Measurements from ENCODE around the gene PDCD1.

GRCh38 chr2:241812730-241813643, 45.7 kb downstream of the PDCD1 start:
- no peak for TF ChIP-seq FOXM1 (IDR thresholded peaks at IDR 0.05; ENCODE audit: borderline replicate concordance)
- TF ChIP-seq BHLHE40 (IDR thresholded peaks at IDR 0.05; ENCODE audit: borderline replicate concordance), result no peak
- TF ChIP-seq L3MBTL2 (conservative IDR thresholded peaks at IDR 0.05), result no peak
- TF ChIP-seq ELF4 (IDR thresholded peaks at IDR 0.05), result no peak
- TF ChIP-seq SUZ12 (IDR thresholded peaks at IDR 0.05), result no peak
- TF ChIP-seq NFRKB (IDR thresholded peaks at IDR 0.05), result no peak
- TF ChIP-seq SP1 (IDR thresholded peaks at IDR 0.05), result no peak
- TF ChIP-seq ZNF384 (IDR thresholded peaks at IDR 0.05), result no peak

All from HEK293T (cell line).